Fibroblast of lung (primary cell): Measurements from ENCODE around the gene FAM153A.
"Not testable (repeated sequence)": the region's sequence is repeated elsewhere in the genome, so short reads cannot be mapped to it uniquely, and the experiment has no call there.

Experiments used
- EZH2 ChIP-seq: IDR thresholded peaks from 2 replicates; pipeline ENCODE4 v1.5.1; 2012; ENCODE audit warnings: low read length, control low read depth, mild to moderate bottlenecking; ENCODE audit errors: missing control alignments
- TF ChIP-seq, protein P1 (sequence below), 2 donors: IDR thresholded peaks in 1 of 2; conservative IDR thresholded peaks in 1 of 2; 1 replicate in 1 of 2; 2 replicates in 1 of 2; pipeline ENCODE4 v1.5.1; 2011 to 2012; ENCODE audit warnings: low read length in 2 of 2, control low read depth in 1 of 2, inconsistent platforms in 1 of 2, low read depth in 1 of 2, mild to moderate bottlenecking in 1 of 2

DNA sequence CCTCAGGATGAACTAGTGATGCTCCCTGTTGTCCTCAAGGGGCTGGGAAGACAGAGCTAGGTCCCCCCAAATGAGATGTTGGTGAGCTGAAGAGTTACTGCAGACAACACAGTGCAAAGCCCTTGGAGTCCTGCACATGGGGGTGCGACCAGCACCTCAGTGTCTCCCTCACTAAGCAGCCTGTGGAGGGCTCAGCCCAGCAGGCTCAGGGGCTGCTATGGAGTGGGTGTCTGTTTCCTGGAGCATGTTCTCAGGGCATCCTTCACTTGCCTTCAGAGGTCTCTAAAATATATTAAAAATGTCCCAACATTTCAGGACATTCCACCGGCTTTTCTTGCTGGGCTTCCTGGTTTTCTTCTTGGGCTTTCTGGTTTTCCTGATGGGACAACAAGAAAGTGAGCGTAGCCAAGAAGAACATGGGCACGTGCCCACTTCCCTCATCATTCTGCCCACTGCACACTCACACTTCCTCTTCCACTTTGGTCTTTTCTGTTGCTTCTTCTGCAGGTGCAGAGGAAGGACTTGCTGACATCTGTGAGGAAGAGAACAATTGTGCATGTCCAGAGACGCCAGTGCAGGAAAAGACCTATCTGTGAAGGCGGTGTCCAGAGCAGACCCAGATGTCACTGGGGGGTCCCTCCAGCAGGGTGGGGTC is 58.7 kb downstream of the FAM153A start:
- TF ChIP-seq, protein P1, sequence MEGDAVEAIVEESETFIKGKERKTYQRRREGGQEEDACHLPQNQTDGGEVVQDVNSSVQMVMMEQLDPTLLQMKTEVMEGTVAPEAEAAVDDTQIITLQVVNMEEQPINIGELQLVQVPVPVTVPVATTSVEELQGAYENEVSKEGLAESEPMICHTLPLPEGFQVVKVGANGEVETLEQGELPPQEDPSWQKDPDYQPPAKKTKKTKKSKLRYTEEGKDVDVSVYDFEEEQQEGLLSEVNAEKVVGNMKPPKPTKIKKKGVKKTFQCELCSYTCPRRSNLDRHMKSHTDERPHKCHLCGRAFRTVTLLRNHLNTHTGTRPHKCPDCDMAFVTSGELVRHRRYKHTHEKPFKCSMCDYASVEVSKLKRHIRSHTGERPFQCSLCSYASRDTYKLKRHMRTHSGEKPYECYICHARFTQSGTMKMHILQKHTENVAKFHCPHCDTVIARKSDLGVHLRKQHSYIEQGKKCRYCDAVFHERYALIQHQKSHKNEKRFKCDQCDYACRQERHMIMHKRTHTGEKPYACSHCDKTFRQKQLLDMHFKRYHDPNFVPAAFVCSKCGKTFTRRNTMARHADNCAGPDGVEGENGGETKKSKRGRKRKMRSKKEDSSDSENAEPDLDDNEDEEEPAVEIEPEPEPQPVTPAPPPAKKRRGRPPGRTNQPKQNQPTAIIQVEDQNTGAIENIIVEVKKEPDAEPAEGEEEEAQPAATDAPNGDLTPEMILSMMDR (conservative IDR thresholded peaks at IDR 0.05 in 1 of 2, IDR thresholded peaks at IDR 0.05 in 1 of 2; ENCODE audit: low read depth in 1 of 2, low read length in 2 of 2), result not testable (repeated sequence)
- not testable (repeated sequence) for TF ChIP-seq EZH2
